COLO829 (cell line): ENCODE results near the gene TWF1.
"Not testable (repeated sequence)": the region's sequence is repeated elsewhere in the genome, so short reads cannot be mapped to it uniquely, and the experiment has no call there.

Experiments
- DNase-seq: peaks from one replicate; pipeline ENCODE4 v3.0.0; 2012; ENCODE audit warnings: low spot score

TWF1 gene

DNA sequence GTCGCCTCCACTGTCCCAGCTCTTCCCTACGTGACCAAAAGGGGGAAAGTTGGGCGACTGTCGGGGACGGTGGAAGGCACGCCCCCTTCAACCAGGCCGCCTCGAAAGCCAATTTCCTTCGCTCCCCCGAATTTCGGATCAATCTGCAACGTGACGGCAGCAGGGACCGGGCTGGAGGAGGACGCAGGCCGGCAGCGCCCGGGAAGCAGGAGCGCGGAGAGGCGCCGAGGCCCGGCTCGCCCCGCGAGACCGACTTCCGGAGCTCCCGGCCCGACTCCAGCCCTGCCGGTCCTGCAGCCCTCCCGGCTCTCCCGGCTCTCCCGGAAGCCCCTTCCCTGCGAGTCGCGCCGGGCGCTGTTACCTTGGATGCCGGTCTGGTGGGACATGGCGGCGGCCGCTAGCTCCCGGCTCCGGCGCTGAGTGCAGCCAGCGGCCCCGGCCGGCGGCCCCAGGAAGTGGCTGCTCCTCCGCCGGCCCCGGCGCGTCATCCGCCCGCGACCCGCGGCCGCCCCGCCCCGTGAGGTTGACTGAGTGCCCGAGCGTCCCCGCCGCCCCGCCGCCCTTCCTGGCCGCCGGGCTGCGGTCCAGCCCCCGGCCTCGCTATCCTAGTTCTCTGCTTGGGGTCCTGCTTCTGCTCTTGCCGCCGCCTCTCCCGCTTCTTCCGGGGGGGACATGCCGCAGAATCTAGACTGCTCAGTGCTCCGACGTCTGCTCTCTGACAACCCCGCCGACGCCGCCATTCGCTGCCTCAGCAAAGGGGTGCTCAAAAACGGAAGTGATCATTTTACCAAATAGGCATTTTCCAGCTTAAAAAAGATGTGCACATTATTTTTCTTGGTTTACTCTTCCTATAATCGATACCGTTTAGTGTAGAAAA, at the start of gene TWF1:
TWF1 (minus strand) TSS at position 458 of the 877 bp plus-strand sequence; CDS start at position 386, 72 bp downstream.
- peak; percentile 42 for DNase-seq

DNA sequence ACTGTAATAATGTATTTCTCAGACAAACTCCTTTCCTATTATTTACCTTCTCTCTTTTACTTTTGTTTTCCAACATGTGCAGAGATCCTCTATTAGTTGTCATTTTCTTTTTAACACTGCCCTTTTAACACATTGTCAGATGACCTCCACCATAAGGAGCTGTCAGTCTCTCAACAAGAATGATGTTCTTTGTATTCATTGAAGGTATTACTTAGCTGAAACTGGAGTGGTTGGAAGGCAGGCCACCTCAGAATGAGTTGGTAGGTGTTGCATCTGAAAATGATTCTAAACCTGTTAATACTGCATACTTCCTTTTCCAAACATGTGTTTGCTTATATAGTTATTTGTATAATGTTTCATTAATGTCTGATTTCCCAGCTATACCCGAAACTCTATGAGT, 46.6 kb upstream of the TWF1 start:
- peak; percentile 59 for DNase-seq

DNA sequence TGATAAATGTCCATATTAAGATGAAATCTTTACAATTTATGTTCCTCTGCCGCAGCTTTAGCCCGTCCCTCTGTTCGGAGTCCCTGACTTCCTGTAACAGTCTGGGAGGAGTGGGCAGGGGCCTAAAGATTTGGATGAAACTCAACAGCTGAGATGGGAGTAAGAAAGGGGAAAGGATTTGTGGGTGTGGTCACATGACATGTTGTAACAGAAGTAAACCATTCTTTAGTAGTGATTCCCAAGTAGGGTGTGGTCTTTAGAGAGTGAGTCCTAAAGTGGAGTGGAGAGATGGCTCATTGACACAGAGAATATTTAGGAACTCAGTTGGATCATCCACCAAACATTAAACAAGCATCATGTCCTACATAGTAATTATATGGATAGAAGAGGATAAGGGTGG, 42.7 kb upstream of the TWF1 start:
- DNase-seq, result no peak

DNA sequence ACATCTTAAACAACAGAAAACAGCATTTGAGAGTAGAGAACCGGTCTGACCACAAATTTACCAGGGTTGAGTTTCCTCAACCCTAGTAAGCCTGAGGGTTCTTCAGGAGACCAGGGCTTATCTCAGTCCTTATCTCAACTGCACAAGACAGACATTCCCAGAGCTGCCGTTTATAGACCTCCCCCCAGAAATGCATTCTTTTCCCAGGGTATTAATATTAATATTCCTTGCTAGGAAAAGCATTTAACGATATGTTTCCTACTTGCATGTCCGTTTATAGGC, 42.0 kb upstream of the TWF1 start:
- no peak for DNase-seq

DNA sequence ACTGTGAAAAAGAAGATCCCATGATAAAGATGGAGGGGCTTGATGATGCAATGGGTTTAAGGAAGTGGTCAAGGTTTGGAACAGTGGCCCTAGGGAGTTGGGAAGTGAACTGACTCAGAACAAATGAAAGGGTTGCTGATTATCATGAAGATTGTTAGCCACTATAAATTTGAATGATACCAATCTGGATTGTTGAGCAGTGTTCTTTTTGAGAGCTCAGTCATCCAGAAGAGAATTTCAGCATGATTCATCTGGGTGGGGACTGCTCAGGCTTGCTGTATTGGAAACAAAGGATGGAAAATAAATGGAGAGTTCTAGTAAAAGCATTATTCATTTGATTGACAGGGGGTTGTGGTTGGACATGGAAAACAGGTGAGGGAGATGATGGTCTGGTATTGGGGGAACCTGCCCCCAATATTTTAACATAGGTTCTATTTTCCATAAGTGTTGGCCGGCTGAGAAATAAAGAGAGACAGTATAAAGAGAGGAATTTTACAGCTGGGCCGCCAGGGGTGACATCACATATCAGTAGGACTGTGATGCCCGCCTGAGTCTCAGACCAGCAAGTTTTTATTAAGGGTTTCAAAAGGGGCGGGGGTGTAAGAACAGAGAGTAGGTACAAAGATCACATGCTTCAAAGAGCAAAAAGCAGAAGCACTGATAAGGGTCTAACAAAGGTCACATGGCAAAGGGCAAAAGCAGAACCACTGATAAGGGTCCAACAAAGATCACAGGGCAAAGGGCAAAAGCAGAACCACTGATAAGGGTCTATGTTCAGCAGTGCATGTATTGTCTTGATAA, 41.5 kb upstream of the TWF1 start:
- DNase-seq, result not testable (repeated sequence)

DNA sequence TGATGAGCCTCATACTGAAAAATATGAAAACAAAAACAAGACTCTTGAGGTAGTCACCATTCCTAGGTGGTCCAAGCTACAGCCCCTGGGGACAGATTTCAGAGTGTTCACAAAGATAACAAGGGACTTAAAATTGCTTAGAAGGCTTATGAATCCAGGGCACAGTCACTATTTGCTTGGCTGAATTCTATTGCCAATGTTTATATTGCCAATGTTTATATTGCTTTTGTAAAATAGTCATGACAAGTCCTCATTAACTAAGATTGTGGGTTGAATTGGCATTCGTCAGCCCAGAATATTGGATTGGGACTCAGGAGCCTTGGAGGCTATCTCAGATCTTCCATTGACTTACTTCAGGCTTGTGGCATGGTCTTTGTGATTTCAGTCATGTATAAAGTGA, 36.1 kb upstream of the TWF1 start:
- DNase-seq, result no peak

DNA sequence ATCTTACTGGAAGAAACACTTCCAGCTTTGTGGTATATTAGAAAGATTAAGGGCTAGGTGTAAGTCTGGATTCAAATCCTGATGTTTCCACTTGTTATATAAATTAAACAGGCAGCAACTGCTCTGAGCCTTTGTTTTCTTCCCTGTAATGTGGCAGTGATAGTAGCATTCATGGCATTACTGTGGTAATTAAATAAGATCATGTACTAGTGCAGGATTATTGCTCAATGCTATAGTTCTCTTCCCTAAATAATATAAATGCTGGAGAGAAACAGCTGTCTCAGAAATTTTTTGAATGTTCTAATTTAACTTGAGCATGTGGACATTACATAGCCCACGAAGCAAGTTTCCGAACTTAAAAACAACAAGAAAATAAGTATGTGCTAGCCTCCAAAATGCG, 35.1 kb upstream of the TWF1 start:
- DNase-seq, result no peak

DNA sequence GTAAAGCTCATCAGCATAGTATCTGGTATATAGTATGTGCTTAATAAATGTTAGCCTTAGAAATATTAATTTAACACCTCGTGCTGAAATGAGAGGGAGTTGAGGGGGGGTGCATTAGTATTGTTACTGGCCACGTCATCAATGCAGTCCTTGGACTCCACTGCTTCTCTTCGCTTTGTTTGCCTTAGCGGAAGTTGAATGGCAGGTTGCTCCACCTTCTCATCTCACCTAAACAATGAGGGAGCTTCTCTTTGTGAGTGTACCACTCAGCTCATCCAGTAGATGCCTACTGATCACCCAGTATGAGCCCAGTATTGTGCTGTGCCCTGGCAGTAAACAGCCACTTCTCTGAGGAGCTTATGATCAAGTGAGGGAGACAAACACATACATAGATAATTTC, 34.2 kb upstream of the TWF1 start:
- no peak for DNase-seq

DNA sequence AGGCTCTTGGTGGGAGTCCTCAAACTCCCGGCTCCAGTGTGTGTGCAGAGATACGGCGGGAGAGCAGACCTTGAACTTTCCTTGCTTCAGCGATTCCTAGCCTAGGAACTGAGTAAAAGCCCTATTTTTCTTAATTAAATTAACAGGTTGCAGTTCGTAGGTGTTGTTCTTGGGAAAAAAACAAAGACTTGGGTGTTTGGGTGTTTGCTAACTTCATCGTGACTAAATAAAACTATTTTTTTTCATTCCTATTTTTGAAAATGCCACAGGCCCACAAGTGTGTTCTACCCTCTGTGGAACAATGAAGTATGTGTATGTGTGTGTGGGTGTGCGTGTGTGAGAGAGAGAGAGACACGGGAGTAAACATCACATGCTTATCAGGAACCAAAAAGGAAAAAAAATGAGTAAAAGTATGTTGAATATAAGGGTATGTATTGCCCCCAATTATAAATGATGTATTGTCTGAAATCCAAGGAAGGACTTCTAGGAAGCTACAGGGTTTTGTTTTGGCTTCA, 30.4 kb upstream of the TWF1 start:
- peak; percentile 47 for DNase-seq

DNA sequence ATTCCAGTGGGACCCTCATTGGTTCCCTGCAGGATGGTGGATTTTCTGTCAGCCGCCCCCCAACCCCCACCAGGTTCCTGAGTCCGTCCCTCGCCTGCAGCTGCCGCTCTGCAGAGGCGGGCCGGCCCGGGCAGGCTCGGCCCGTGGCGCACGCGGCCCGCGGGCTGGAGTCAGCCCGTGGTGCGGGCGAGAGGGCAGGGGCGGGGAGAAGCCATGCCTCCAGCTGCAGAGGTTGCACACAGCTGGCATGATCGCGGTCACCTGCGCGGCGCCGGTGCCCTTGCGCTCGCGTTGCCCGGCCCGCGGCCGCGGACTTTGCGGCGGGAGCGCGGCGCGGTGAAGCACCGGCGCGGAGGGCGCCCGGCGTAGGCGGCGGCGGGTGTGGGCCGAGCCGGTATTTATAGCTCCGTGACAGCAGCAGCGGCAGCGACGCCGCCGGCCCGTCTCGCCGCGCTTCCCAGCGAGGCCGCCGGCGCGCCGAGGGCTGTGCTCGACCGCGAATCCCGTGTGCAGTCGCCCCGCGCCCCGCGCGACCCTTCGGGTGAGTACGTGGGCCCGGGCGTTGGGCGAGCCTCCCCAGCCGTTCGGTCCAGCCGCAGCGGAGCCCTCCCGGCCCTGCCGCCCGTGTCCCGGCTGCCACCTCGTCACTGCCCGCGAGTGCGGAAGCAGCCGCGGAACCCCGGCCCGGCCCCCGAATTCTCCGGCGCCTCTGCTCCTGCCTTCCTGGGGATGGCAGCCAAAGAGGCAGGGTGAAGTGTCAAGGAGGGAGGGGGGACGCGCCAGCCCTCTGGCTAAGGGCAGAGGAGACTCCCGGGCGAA, 29.7 kb upstream of the TWF1 start, which contains the start of gene TMEM117:
TMEM117 (plus strand) TSS at position 426 of the 819 bp plus-strand sequence.
- no peak for DNase-seq

DNA sequence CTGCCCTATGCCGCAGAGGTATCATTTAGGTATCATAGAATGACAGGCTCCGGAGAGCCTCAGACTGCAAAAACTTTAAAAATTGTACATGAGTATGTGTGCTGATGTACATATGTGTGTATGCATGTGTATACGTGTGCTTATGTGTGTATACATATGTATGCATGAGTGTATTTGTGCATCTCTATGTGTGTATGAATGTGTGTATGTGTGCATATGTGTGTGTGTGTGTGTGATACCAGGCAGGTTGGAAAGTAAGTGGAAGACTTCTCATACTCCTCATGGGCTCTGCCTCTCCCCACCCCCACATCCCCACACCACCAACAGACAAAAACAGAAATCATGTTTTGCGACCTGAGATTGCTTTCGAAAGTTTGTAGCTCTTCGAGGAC, 29.1 kb upstream of the TWF1 start:
- DNase-seq, result no peak

DNA sequence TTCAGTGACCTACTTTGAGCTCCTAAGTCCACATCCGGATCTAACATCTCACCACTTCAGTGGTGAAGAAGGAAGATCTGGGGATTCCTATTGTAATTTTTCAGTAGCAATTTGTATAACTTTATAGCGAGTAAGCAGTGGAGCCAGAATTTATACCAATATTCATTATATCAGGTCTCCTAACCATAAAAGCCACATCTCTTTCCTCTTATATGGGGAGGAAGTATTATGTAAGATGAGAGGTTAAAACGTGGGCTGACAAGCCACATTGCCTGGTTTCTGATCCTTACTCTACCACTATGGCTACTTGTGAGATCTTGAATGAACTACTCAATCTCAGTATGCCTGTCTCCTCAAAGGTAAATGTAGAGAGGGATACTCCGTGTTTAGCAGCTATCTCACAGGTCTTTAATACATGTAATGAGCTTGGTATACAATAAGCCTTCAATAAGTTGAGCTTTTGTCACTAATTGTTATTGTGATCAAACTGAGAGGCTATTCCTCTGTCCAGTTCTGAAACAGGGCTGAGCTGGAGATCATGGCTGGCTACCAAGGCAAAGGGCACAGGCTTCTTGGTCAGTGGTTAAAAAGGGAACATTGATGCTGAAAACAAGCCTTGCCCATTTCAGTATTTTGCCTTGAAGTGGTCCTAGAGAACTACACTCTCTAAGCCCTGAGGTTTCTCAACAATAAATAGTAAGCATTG, 26.5 kb upstream of the TWF1 start:
- no peak for DNase-seq

DNA sequence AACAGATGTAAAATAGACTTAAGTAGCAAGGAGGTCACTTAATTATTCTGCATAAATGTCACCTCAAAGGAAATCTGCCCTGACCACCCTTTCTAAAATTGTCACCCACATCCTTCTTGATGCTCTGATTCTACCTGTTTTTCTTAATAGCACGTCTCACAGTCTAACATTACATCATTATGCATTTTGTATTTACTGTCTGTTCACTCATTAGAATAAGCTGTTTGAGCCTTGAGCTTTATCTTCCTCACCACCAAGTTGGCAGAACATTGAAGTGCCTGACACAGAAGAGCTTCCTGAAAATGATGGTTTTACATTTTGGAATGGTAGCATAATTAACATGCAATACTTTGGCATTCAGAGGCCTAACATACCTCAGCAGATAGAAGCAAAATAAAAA, 21.0 kb upstream of the TWF1 start:
- DNase-seq, result no peak

DNA sequence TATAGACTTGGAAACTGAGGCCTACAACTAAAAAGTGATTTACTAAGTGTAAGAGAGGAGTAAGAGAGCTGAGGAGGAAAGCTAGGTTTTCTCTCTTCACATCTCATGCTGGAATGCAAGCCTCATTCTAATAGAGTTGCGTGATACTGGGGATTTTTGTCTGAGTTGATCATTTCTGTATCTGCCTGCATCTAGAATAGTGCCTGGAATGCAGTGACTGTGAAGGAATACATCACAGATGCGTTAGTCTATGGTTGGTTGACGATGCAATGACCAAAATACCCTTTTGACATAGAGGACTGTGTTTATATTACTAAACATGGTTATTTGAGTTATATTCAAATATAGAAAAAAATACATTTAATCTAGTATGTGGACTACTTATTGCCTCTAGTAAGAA, 20.6 kb upstream of the TWF1 start:
- no peak for DNase-seq

DNA sequence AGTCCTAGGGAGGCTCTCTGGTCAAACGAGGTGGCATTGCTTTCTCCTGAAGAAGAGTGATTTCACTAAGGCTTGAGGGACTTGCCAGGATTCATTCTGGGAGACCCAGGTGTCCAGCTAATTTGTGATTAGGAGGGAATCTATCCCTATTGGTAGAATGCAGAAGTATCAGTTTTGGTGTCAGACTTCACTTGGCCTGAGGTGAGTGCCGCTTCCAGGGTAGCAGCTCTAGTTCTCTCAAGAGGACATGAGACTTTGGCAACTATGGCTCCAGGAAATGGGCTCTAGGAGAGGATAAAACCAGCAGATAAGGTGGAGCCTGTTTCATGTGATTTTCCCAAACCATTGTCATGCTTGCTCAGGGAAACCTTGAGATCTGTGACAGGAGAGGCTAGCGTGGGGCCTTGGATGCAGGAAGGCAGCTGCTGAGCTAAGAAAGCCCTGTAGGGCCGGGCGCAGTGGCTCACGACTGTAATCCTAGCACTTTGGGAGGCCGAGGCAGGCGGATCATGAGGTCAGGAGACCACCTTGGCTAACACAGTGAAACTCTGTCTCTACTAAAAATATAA, 18.2 kb upstream of the TWF1 start:
- no peak for DNase-seq

DNA sequence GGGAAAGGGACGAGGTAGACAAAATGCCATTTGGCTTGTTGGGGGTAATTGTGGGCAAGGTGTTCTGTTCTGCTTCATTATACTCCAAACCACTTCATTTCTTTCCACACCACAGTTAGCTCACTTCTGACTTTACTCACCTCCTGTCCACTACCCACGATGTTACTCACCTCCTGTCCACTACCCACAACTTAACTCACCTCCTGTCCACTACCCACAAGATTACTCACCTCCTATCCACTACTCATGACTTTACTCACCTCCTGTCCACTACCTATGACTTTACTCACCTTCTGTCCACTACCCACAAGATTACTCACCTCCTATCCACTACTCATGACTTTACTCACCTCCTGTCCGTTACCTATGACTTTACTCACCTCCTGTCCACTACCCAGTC, 10.1 kb upstream of the TWF1 start:
- DNase-seq, result no peak

DNA sequence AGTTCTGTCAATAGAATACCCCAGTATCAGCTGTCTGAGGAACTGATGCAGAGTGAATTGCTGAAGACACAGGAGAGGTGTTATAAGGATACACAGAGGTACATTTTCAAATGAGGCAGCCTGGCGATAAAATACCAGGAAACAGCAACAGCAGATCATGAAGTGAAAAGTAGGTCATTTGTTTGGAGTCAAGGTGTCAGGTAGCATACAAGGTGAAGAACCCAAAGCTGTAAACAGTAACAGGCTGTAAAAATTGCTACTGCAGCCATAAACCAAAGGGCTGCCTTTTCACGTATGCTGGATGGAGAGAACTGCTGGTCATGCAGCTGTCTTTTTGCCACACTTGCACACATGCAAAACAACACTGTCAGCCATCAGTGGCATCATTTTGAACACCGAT, 9.3 kb upstream of the TWF1 start:
- DNase-seq, result no peak

DNA sequence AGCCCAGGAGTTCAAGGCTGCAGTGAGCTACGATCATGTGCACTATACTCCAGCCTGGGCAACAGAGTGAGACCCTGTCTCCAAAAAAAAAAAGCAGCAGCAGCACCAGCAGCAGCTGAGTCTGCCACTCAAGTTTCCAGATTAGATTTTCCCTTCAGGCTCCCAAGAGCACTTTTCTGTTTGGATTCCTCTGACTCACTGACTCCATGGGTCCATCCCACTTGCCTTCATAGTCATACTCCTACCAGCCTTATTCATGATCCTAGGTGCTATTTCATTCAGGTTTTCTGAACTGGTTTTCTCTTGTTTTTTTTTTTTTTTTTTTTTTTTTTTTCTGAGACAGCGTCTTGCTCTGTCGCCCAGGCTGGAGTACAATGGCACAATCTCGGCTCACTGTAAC, 6.8 kb upstream of the TWF1 start:
- no peak for DNase-seq

DNA sequence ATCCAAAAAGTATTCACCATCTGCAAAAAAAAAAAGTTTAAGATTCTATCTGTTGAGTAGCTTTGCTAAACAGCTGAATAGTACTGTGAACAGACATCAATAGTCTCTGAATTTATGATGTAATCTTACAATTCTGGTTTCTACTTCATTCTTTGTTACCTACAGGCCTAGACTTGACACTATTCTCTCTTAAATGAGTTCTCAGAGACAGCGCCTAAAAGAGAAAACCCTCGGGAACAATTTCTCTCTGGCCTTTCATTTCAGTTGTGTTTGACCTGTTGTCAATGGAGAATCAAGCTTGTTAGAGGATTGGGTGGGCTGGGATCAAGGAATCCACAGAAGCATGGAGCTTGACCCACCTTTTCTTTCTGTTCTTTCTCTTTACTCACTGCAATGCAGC, 5.9 kb upstream of the TWF1 start:
- no peak for DNase-seq

DNA sequence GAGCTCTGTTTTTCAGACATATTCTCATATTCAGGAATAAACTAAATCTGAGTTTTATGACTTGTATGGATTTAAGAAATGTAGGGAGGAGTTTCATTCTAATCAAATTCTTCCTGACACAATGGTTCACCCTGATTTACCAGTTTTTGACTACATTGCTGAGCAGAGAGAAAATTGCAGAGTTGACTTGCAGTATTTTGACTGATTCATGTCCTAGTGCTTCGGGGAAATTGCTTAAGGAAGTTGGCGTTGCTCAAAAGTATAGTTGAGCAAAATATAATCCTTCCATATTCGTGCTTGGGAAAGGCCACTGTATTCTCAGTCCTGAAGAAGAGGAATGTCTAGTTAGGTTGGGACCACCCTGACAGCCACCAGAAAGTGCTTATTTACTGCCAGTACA, 1.3 kb upstream of the TWF1 start:
- no peak for DNase-seq

DNA sequence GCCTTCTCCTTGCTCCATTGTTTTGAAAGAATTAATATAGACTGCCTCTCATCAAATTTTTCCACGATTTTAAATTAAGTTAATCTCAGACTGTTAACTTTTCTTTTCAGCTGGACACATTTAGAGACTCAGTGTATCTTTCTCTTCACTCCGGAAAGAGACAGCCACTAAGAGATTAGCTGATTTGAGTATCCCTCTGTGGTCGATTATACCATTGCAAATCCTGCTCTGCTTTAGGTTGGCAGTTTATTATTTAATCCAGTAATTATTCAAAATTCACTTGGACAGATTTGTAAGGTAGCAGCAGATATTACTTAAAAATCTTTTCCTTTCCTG, 588 bp upstream of the TWF1 start:
- DNase-seq, result no peak
